Colonic mucosa (tissue), 4 donors: ENCODE measurements around the gene NID1. TPM values are rescaled to one million over a fixed set of nuclear protein-coding genes. Genes with fewer than 3 reads are reported as not detected.

ENCODE experiments used
- DNase-seq: peaks from one replicate; pipeline ENCODE4 v3.0.0-alpha.2; 2020
- H3K27ac ChIP-seq: fragments of 200-600 bp; one replicate; pipeline ENCODE4 v1.8.0; 2021
- H3K27me3 ChIP-seq: fragments of 200-600 bp; one replicate; pipeline ENCODE4 v1.8.0; 2021
- H3K36me3 ChIP-seq: fragments of 200-600 bp; one replicate; pipeline ENCODE4 v1.8.0; 2021
- H3K4me1 ChIP-seq: fragments of 200-600 bp; one replicate; pipeline ENCODE4 v1.8.0; 2021; ENCODE audit warnings: mild to moderate bottlenecking
- H3K4me3 ChIP-seq: fragments of 200-600 bp; one replicate; pipeline ENCODE4 v1.8.0; 2021
- H3K9ac ChIP-seq, 2 donors: one replicate each; pipeline ENCODE4 v1.7.0; 2013; ENCODE audit warnings: control low read depth in 2 of 2, low read depth in 2 of 2, low read length in 2 of 2
- H3K9me3 ChIP-seq: fragments of 200-600 bp; one replicate; pipeline ENCODE4 v1.8.0; 2021
- intact Hi-C: fragments of 100-400 bp; cut with DNase I; formaldehyde crosslinking; loops from one replicate; pipeline ENCODE4 v1.14.1; 2022
- total RNA-seq, 2 donors: library from RNA; stranded (reverse); fragmentation: NEBNext Ultra II Directional in 1 of 2; extraction: Animal tissue kit (Norgen Biotek cat#: 25700) in 1 of 2; gene quantifications; one replicate each; pipeline ENCODE4 v1.2.1, GENCODE V29; 2021
- TF ChIP-seq, protein P1 (sequence below): fragments of 200-600 bp; IDR thresholded peaks from one replicate; pipeline ENCODE4 v1.8.0; 2022; ENCODE audit warnings: antibody characterized with exemption, mild to moderate bottlenecking
- donor health status: healthy.
- donor health status: DM: no; HTN: no; CAD: no.
- donor health status: DM: no; HTN: no; CAD: no.

Gene NID1
- total RNA-seq, 2 donors from 2014 or later, result 8.8 to 25.5 TPM

GRCh38 chr1:235960809-235961208 is 104.1 kb downstream of the NID1 start:
- intact Hi-C loops, result no loop called here
- DNase-seq, result no peak
- no peak overlapping the region for H3K27ac ChIP-seq
- no peaks in the 10 kb centered on the region for H3K27me3 ChIP-seq
- no peaks in the 10 kb centered on the region for H3K36me3 ChIP-seq
- H3K9me3 ChIP-seq, result no peaks in the 10 kb centered on the region
- H3K4me3 ChIP-seq, result no peak overlapping the region
- H3K4me1 ChIP-seq, result no peaks in the 10 kb centered on the region
- TF ChIP-seq, protein P1, sequence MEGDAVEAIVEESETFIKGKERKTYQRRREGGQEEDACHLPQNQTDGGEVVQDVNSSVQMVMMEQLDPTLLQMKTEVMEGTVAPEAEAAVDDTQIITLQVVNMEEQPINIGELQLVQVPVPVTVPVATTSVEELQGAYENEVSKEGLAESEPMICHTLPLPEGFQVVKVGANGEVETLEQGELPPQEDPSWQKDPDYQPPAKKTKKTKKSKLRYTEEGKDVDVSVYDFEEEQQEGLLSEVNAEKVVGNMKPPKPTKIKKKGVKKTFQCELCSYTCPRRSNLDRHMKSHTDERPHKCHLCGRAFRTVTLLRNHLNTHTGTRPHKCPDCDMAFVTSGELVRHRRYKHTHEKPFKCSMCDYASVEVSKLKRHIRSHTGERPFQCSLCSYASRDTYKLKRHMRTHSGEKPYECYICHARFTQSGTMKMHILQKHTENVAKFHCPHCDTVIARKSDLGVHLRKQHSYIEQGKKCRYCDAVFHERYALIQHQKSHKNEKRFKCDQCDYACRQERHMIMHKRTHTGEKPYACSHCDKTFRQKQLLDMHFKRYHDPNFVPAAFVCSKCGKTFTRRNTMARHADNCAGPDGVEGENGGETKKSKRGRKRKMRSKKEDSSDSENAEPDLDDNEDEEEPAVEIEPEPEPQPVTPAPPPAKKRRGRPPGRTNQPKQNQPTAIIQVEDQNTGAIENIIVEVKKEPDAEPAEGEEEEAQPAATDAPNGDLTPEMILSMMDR, result no peak
- no peak overlapping the region for H3K9ac ChIP-seq

GRCh38 chr1:235958021-235958420 is 106.9 kb downstream of the NID1 start:
- no peaks in the 10 kb centered on the region for H3K36me3 ChIP-seq
- TF ChIP-seq, protein P1, result no peak
- H3K9me3 ChIP-seq, result no peaks in the 10 kb centered on the region
- no peaks in the 10 kb centered on the region for H3K27me3 ChIP-seq
- no peak overlapping the region for H3K27ac ChIP-seq
- H3K9ac ChIP-seq, result no peak overlapping the region
- DNase-seq, result no peak
- H3K4me1 ChIP-seq, result no peaks in the 10 kb centered on the region
- H3K4me3 ChIP-seq, result no peak overlapping the region
- intact Hi-C loops, result no loop called here

- no peak overlapping the region for H3K9ac ChIP-seq
- no peak for DNase-seq
- TF ChIP-seq, protein P1, result no peak
- no peaks in the 10 kb centered on the region for H3K36me3 ChIP-seq
- intact Hi-C loops, result no loop called here
- no peak overlapping the region for H3K27ac ChIP-seq
- no peaks in the 10 kb centered on the region for H3K9me3 ChIP-seq
- H3K4me1 ChIP-seq, result no peaks in the 10 kb centered on the region
- H3K4me3 ChIP-seq, result no peak overlapping the region
- H3K27me3 ChIP-seq, result no peaks in the 10 kb centered on the region
Measured at GRCh38 chr1:235955777-235956176, 109.1 kb downstream of the NID1 start.

- TF ChIP-seq, protein P1, result no peak
- H3K36me3 ChIP-seq, result no peaks in the 10 kb centered on the region
- H3K4me1 ChIP-seq, result no peaks in the 10 kb centered on the region
- H3K27ac ChIP-seq, result no peak overlapping the region
- H3K27me3 ChIP-seq, result no peaks in the 10 kb centered on the region
- no peak overlapping the region for H3K4me3 ChIP-seq
- no peaks in the 10 kb centered on the region for H3K9me3 ChIP-seq
- peak; percentile 62 for DNase-seq
- intact Hi-C loops, result no loop called here
- H3K9ac ChIP-seq, result no peak overlapping the region
Measured at GRCh38 chr1:235954306-235955283, 110.3 kb downstream of the NID1 start.

DNA sequence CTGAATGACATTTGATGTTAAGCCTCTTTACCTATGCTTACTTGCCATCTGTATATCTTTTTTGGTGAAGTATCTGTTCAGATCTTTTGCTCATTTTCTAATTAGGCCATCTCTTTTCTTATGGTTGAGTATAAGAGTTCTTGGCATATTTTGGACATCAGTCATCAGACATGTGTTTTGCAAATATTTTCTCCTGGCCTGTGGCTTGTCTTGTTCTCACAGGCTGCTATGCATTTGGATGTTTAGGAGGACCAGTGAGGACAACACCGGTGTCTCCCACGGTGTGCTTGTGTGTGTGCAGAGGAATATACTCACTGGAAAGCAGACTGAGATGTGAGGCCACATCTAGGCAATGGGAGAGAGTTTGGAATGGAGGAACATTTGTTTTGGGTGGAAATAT is 111.1 kb downstream of the NID1 start:
- Histone ChIP-seq H3K27ac (no peak overlapping the region), H3K36me3 (no peaks in the 10 kb centered on the region), H3K9me3 (no peaks in the 10 kb centered on the region), H3K9ac (no peak overlapping the region), H3K27me3 (no peaks in the 10 kb centered on the region), H3K4me1 (no peaks in the 10 kb centered on the region), H3K4me3 (no peak overlapping the region)
- intact Hi-C loops, result no loop called here
- DNase-seq, result no peak
- TF ChIP-seq, protein P1, result no peak
